ENCODE results near the gene CFAP45. TPM values are rescaled to one million over a fixed set of nuclear protein-coding genes. Genes with fewer than 3 reads are reported as not detected.

The CFAP45 gene
- polyA plus RNA-seq, 3 donors: 0.12 to 1.0 TPM; not detected in 1

DNA sequence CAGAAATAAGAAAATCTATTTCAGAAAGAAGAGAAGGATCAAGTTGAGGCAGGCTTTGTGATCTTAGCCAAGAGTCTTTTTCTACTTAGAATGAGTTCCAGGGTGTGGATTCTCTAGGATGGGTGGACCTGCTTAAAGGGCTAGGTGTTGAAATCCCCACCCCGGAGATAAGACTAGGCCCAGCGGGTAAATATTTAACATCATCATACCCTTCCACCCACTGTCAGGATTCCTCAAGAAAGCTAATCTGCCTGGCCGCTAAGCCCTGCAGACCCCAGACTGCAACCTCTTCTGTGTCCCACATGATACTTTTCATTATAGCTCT lies 39.7 kb upstream of the CFAP45 start:
- Histone ChIP-seq H3K9ac (ENCODE audit: insufficient read depth, low read length, poor library complexity, severe bottlenecking) (no peak overlapping the region), H3K4me3 (replicated peaks in 1 of 3; ENCODE audit: low read depth in 2 of 3, low read length in 3 of 3) (no peak overlapping the region), H3K36me3 (replicated peaks in 1 of 2; ENCODE audit: control insufficient read depth in 1 of 2, insufficient read depth in 2 of 2, low read length in 2 of 2) (no peaks in the 10 kb centered on the region), H3K27me3 (ENCODE audit: control insufficient read depth in 2 of 2, insufficient read depth in 2 of 2, low read length in 2 of 2) (peaks cover under 1 to 4% of the 10 kb centered on the region in 2 donors), H3K27ac (ENCODE audit: low read depth in 1 of 2, low read length in 2 of 2) (no peak overlapping the region), H2AFZ (ENCODE audit: insufficient read depth, low read depth, low read length, poor library complexity, severe bottlenecking) (no peak overlapping the region), H3K9me3 (replicated peaks in 1 of 2; ENCODE audit: control insufficient read depth in 1 of 2, insufficient read depth in 1 of 2, low read length in 2 of 2) (no peaks in the 10 kb centered on the region), H3K79me2 (ENCODE audit: insufficient read depth, low read length) (peaks cover 63% of the 10 kb centered on the region), H3K4me1 (ENCODE audit: control insufficient read depth in 1 of 2, insufficient read depth in 2 of 2, low read length in 2 of 2) (peaks cover 44 to 57% of the 10 kb centered on the region in 2 donors), H3K4me2 (replicated peaks; ENCODE audit: extremely low read depth, low read length, poor library complexity, severe bottlenecking) (no peak overlapping the region), H4K20me1 (ENCODE audit: insufficient read depth, low read length) (no peaks in the 10 kb centered on the region)
- H3K36me3 Mint-ChIP-seq: peaks cover 0 to 3% of the 10 kb centered on the region in 2 donors
- TF ChIP-seq, protein P1, sequence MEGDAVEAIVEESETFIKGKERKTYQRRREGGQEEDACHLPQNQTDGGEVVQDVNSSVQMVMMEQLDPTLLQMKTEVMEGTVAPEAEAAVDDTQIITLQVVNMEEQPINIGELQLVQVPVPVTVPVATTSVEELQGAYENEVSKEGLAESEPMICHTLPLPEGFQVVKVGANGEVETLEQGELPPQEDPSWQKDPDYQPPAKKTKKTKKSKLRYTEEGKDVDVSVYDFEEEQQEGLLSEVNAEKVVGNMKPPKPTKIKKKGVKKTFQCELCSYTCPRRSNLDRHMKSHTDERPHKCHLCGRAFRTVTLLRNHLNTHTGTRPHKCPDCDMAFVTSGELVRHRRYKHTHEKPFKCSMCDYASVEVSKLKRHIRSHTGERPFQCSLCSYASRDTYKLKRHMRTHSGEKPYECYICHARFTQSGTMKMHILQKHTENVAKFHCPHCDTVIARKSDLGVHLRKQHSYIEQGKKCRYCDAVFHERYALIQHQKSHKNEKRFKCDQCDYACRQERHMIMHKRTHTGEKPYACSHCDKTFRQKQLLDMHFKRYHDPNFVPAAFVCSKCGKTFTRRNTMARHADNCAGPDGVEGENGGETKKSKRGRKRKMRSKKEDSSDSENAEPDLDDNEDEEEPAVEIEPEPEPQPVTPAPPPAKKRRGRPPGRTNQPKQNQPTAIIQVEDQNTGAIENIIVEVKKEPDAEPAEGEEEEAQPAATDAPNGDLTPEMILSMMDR (IDR thresholded peaks at IDR 0.05): no peak
- peaks cover 4 to 13% (median 11%) of the 10 kb centered on the region in 3 donors for H3K27me3 Mint-ChIP-seq (ENCODE audit: low read depth in 3 of 3)
- H3K4me1 Mint-ChIP-seq: peaks cover 73% of the 10 kb centered on the region
- peak overlapping the region in 1 of 7 donors; percentile 28 for H3K27ac Mint-ChIP-seq
- DNase-seq: no peak
- intact Hi-C loops (cut with micrococcal nuclease): loop anchor here (2.0 to 10.0 kb wide), 3 partner anchors 61 to 155 kb away; partner anchors contain the start of gene IGSF8 (in 1 of the 2)
- H3K9me3 Mint-ChIP-seq: peaks cover 0 to 1% (median 0%) of the 10 kb centered on the region in 7 donors
- WGBS (ENCODE audit: insufficient coverage): no CpG with 5 or more reads among the region's 3 CpGs
- H3K4me3 Mint-ChIP-seq: no peak overlapping the region

GRCh38 chr1:159938905-159939677 lies 39.1 kb upstream of the CFAP45 start:
- Histone ChIP-seq H3K79me2 (ENCODE audit: insufficient read depth, low read length) (peaks cover 63% of the 10 kb centered on the region), H3K4me3 (replicated peaks in 1 of 3; ENCODE audit: low read depth in 2 of 3, low read length in 3 of 3) (no peak overlapping the region), H3K36me3 (replicated peaks in 1 of 2; ENCODE audit: control insufficient read depth in 1 of 2, insufficient read depth in 2 of 2, low read length in 2 of 2) (no peaks in the 10 kb centered on the region), H3K27ac (ENCODE audit: low read depth in 1 of 2, low read length in 2 of 2) (no peak overlapping the region), H3K4me1 (ENCODE audit: control insufficient read depth in 1 of 2, insufficient read depth in 2 of 2, low read length in 2 of 2) (peaks cover 40 to 52% of the 10 kb centered on the region in 2 donors), H4K20me1 (ENCODE audit: insufficient read depth, low read length) (no peaks in the 10 kb centered on the region), H3K4me2 (replicated peaks; ENCODE audit: extremely low read depth, low read length, poor library complexity, severe bottlenecking) (no peak overlapping the region), H3K9ac (ENCODE audit: insufficient read depth, low read length, poor library complexity, severe bottlenecking) (no peak overlapping the region), H3K27me3 (ENCODE audit: control insufficient read depth in 2 of 2, insufficient read depth in 2 of 2, low read length in 2 of 2) (no peaks in the 10 kb centered on the region), H2AFZ (ENCODE audit: insufficient read depth, low read depth, low read length, poor library complexity, severe bottlenecking) (no peak overlapping the region), H3K9me3 (replicated peaks in 1 of 2; ENCODE audit: control insufficient read depth in 1 of 2, insufficient read depth in 1 of 2, low read length in 2 of 2) (no peaks in the 10 kb centered on the region)
- Mint-ChIP-seq H3K36me3 (peaks cover 0 to 3% of the 10 kb centered on the region in 2 donors), H3K27me3 (ENCODE audit: low read depth in 3 of 3) (peaks cover 0 to 8% (median 6%) of the 10 kb centered on the region in 3 donors), H3K4me1 (peaks cover 68% of the 10 kb centered on the region), H3K9me3 (peaks cover 0 to 1% (median 0%) of the 10 kb centered on the region in 7 donors), H3K27ac (no peak overlapping the region), H3K4me3 (peak overlapping the region in 1 of 2 donors; percentile 35)
- WGBS (ENCODE audit: insufficient coverage): 91% methylated on average over 5 of the region's 6 CpGs
- TF ChIP-seq, protein P1 (IDR thresholded peaks at IDR 0.05): no peak
- DNase-seq: no peak
- intact Hi-C loops (cut with micrococcal nuclease): loop anchor here (2.0 to 10.0 kb wide), 3 partner anchors 62 to 156 kb away; partner anchors contain the start of gene IGSF8 (in 1 of the 2)

Measured in CD14-positive monocyte (primary cell).